ENCODE measurements around the gene BUD31. TPM values are rescaled to one million over a fixed set of nuclear protein-coding genes. Genes with fewer than 3 reads are reported as not detected.

Gene BUD31
- total and polyA plus RNA-seq, 2 of the 13 experiments (the other 11 are each of a cell fraction or from before 2014, with no cell fraction given), result 35.1 to 79.1 TPM

GRCh38 chr7:99438573-99439480 lies 30.1 kb downstream of the BUD31 start, which contains the start of the genes CPSF4 and PTCD1 (continued):
- peak; percentile 62; the same call in 1 of the 2 replicates for TF ChIP-seq SKIL (CRISPR knock-in tag; IDR thresholded peaks at IDR 0.05; ENCODE audit: borderline replicate concordance)
- TF ChIP-seq ZFP36L2 (CRISPR knock-in tag; IDR thresholded peaks at IDR 0.05), result no peak
- no peak for TF ChIP-seq ZC3H4 (CRISPR knock-in tag; IDR thresholded peaks at IDR 0.05; ENCODE audit: borderline replicate concordance)
- peak; percentile 77 for TF ChIP-seq ZNF891 (CRISPR knock-in tag; IDR thresholded peaks at IDR 0.05)
- TF ChIP-seq ELF3 (CRISPR knock-in tag; IDR thresholded peaks at IDR 0.05), result peak; percentile 81
- TF ChIP-seq POLR2G (IDR thresholded peaks at IDR 0.05; ENCODE audit: low read depth, low read length), result peak; percentile 89
- TF ChIP-seq ZNF768 (CRISPR knock-in tag; IDR thresholded peaks at IDR 0.05), result no peak
- no peak for TF ChIP-seq ZNF253 (CRISPR knock-in tag; IDR thresholded peaks at IDR 0.05; ENCODE audit: borderline replicate concordance)
- TF ChIP-seq ZHX2 (IDR thresholded peaks at IDR 0.05; ENCODE audit: low read depth), result no peak
- no peak for TF ChIP-seq ZHX2 (CRISPR knock-in tag; IDR thresholded peaks at IDR 0.05; ENCODE audit: borderline replicate concordance)
- 0 out of 2 replicates have a peak, but pooled peaks have one; percentile 27 for TF ChIP-seq ZNF136 (CRISPR knock-in tag; IDR thresholded peaks at IDR 0.05; ENCODE audit: low read depth)
- TF ChIP-seq ZNF615 (CRISPR knock-in tag; IDR thresholded peaks at IDR 0.05; ENCODE audit: borderline replicate concordance), result no peak
- TF ChIP-seq ZNF644 (CRISPR knock-in tag; IDR thresholded peaks at IDR 0.05; ENCODE audit: low read depth), result no peak
- peak; percentile 78; the same call in 1 of the 2 replicates for TF ChIP-seq ZNF678 (CRISPR knock-in tag; IDR thresholded peaks at IDR 0.05)
- TF ChIP-seq ZNF570 (CRISPR knock-in tag; IDR thresholded peaks at IDR 0.05; ENCODE audit: borderline replicate concordance), result no peak
- TF ChIP-seq ZNF513 (CRISPR knock-in tag; conservative IDR thresholded peaks at IDR 0.05), result no peak

Measured in HepG2 (cell line).